Neural cell (in vitro differentiated cells): ENCODE results near the gene STAT3.

Experiments used
- EP300 ChIP-seq: fragments of 450-650 bp; conservative IDR thresholded peaks from 2 replicates; pipeline ENCODE4 v1.6.1; 2014; ENCODE audit warnings: antibody characterized with exemption, mild to moderate bottlenecking, moderate library complexity; ENCODE audit not compliant: poor library complexity, severe bottlenecking
- EZH2 ChIP-seq: fragments of 200-600, 300-800 bp; shearing (Covaris generic), sonication (generic); IDR thresholded peaks from 2 replicates; pipeline ENCODE4 v1.6.1; 2014; ENCODE audit warnings: antibody characterized with exemption, low read length, borderline replicate concordance, mild to moderate bottlenecking; ENCODE audit not compliant: insufficient read depth, poor library complexity, severe bottlenecking
- POLR2AphosphoS5 ChIP-seq: IDR thresholded peaks from 2 replicates; pipeline ENCODE4 v1.6.1; 2012
- RAD21 ChIP-seq: fragments of 450-650 bp; conservative IDR thresholded peaks from 2 replicates; pipeline ENCODE4 v1.6.1; 2014; ENCODE audit warnings: antibody characterized with exemption, mild to moderate bottlenecking, moderate library complexity
- SMC3 ChIP-seq: fragments of 450-650 bp; conservative IDR thresholded peaks from 2 replicates; pipeline ENCODE4 v1.6.1; 2014; ENCODE audit warnings: antibody characterized with exemption, mild to moderate bottlenecking, moderate library complexity; ENCODE audit not compliant: poor library complexity
- TAF1 ChIP-seq: IDR thresholded peaks from 2 replicates; pipeline ENCODE4 v1.6.1; 2012; ENCODE audit warnings: low read depth
- TF ChIP-seq, protein P1 (sequence below): fragments of 450-650 bp; IDR thresholded peaks from 2 replicates; pipeline ENCODE4 v1.5.1; 2014; ENCODE audit warnings: antibody characterized with exemption, mild to moderate bottlenecking, moderate library complexity; ENCODE audit not compliant: poor library complexity, severe bottlenecking

DNA sequence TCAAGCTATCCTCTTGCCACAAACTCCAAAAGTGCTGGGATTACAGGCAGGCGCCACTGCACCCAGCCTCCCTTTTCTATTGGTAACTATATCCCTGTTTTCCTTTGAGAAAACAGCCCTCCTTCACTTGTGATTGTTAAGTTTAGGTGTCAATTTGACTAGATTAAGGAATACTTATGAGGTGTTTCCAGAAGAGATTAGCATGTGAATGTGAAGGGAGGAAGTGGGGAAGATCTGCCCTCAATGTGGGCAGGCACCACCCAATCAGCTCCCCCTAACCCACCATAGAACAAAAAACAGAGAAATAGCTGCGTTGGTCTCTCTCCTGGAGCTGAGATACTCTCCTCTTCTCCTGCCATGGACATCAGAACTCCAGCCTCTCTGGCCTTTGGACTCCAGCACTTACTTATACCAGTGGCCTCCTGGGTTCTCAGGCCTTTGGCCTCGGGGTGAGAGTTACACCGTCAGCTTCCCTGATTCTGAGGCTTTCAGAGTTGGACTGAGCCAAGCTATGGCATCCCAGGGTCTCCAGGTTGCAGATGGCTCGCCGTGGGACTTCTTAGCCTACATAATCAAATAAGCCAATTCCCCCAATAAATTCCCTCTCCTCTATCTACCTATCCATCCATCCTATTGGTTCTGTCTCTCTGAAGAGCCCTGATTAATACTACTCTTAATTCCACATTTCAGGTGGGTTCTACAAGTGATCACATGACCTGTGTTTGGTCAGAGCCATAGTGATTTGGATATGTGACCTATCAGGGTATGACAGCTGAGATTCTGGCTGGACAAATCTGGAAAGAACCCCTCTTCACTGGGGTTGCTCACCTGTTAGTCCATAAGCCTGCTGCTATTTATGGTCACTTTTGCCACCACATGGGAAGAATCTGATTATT, 12.0 kb upstream of the STAT3 start:
- no peak for TF ChIP-seq EP300
- TF ChIP-seq, protein P1, sequence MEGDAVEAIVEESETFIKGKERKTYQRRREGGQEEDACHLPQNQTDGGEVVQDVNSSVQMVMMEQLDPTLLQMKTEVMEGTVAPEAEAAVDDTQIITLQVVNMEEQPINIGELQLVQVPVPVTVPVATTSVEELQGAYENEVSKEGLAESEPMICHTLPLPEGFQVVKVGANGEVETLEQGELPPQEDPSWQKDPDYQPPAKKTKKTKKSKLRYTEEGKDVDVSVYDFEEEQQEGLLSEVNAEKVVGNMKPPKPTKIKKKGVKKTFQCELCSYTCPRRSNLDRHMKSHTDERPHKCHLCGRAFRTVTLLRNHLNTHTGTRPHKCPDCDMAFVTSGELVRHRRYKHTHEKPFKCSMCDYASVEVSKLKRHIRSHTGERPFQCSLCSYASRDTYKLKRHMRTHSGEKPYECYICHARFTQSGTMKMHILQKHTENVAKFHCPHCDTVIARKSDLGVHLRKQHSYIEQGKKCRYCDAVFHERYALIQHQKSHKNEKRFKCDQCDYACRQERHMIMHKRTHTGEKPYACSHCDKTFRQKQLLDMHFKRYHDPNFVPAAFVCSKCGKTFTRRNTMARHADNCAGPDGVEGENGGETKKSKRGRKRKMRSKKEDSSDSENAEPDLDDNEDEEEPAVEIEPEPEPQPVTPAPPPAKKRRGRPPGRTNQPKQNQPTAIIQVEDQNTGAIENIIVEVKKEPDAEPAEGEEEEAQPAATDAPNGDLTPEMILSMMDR = no peak
- no peak for TF ChIP-seq EZH2
- TF ChIP-seq SMC3 = no peak
- no peak for TF ChIP-seq TAF1
- TF ChIP-seq RAD21 = no peak
- no peak for TF ChIP-seq POLR2AphosphoS5
